ENCODE measurements around the gene LRIT1. TPM values are rescaled to one million over a fixed set of nuclear protein-coding genes. Genes with fewer than 3 reads are reported as not detected.

Gene LRIT1
- total RNA-seq, 2 experiments from 2014 or later: not detected

DNA sequence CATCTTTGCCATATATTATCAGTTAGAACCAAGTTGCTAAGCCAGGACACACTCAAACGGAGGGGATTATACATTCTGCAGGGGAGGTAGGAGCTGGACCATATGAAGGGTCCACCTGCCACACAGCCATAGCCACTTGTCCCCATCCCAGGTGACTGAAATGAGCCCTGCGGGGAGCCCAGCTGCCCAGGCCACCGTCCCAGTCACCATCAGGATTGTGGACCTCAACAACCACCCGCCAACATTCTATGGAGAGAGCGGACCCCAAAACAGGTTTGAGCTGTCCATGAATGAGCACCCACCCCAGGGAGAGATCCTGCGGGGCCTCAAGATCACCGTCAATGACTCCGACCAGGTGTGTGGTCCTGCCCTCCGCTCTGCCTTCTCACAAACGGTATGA, 33.3 kb downstream of the LRIT1 start:
- POLR2A ChIA-PET: no interaction called here
- H3K27ac ChIP-seq (ENCODE audit: low read depth in 1 of 2, low read length in 2 of 2): no peak overlapping the region
- no peaks in the 10 kb centered on the region for H3K4me1 ChIP-seq (ENCODE audit: insufficient read depth, low read length)
- H3K27me3 ChIP-seq (ENCODE audit: control insufficient read depth in 1 of 2, insufficient read depth in 2 of 2, low read length in 2 of 2): peaks cover 0 to 2% of the 10 kb centered on the region in 2 experiments
- Mint-ChIP-seq H3K27me3 (peaks cover 15% of the 10 kb centered on the region), H3K4me1 (ENCODE audit: low read depth) (no peaks in the 10 kb centered on the region), H3K36me3 (ENCODE audit: low read depth) (no peaks in the 10 kb centered on the region), H3K4me3 (no peak overlapping the region), H3K9me3 (no peaks in the 10 kb centered on the region), H3K27ac (no peak overlapping the region)
- H3K4me3 ChIP-seq (ENCODE audit: low read length): no peak overlapping the region
- intact Hi-C loops (cut with DNase I, micrococcal nuclease): no loop called here
- ATAC-seq (ENCODE audit: poor library complexity) (no peak), DNase-seq (no peak)
- TF ChIP-seq, protein P1, sequence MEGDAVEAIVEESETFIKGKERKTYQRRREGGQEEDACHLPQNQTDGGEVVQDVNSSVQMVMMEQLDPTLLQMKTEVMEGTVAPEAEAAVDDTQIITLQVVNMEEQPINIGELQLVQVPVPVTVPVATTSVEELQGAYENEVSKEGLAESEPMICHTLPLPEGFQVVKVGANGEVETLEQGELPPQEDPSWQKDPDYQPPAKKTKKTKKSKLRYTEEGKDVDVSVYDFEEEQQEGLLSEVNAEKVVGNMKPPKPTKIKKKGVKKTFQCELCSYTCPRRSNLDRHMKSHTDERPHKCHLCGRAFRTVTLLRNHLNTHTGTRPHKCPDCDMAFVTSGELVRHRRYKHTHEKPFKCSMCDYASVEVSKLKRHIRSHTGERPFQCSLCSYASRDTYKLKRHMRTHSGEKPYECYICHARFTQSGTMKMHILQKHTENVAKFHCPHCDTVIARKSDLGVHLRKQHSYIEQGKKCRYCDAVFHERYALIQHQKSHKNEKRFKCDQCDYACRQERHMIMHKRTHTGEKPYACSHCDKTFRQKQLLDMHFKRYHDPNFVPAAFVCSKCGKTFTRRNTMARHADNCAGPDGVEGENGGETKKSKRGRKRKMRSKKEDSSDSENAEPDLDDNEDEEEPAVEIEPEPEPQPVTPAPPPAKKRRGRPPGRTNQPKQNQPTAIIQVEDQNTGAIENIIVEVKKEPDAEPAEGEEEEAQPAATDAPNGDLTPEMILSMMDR (IDR thresholded peaks at IDR 0.05): no peak
- H3K9me3 ChIP-seq (ENCODE audit: control insufficient read depth in 1 of 2, insufficient read depth in 1 of 2, low read length in 2 of 2): no peaks in the 10 kb centered on the region
- CTCF ChIA-PET: no interaction called here
- H3K36me3 ChIP-seq (ENCODE audit: insufficient read depth, low read length): no peaks in the 10 kb centered on the region

DNA sequence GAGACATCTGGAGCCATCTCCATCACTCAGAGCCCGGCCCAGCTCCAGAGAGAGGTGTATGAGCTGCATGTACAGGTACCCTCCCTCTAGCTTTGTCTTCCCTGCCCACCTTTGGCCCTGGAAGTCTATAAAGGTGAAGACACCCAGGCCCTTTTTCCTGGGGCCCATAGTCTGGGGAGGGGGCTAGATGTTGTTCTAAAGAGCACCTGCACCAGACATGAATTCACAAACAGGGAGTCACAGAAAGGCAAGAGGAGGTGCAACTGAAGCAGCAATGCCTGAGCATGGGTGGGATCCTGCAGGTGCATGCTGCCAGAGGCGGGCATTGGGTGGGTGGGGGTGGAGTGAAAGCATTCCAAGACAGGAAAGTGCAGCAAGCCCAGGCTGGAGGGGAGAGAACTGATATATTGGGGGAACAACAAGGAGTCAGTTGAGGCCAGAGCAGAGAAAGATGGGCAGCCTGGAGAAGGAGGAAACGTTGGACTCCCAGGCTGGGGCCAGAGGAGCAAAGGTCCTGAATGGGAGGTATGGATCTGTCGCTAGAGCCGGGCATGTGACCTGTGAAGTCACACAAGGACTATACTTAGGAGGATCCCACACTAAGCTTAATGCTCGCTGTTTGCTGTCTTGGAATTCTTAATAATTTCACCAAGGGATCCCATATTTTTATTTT, 35.4 kb downstream of the LRIT1 start:
- no peaks in the 10 kb centered on the region for H3K9me3 ChIP-seq (ENCODE audit: control insufficient read depth in 1 of 2, insufficient read depth in 1 of 2, low read length in 2 of 2)
- H3K4me3 Mint-ChIP-seq: no peak overlapping the region
- no peaks in the 10 kb centered on the region for H3K4me1 Mint-ChIP-seq (ENCODE audit: low read depth)
- DNase-seq: no peak
- H3K36me3 Mint-ChIP-seq (ENCODE audit: low read depth): no peaks in the 10 kb centered on the region
- H3K9me3 Mint-ChIP-seq: no peaks in the 10 kb centered on the region
- intact Hi-C loops (cut with DNase I, micrococcal nuclease): loop anchor here (1.0 kb wide), 2 partner anchors 58 to 61 kb away; no protein-coding TSS in a partner anchor
- ChIA-PET CTCF (interaction anchor here (1.0 kb wide), 1 partner anchor 57 kb away, joined by 3 read pairs; no protein-coding TSS in a partner anchor), POLR2A (no interaction called here)
- H3K4me1 ChIP-seq (ENCODE audit: insufficient read depth, low read length): no peaks in the 10 kb centered on the region
- no peaks in the 10 kb centered on the region for H3K36me3 ChIP-seq (ENCODE audit: insufficient read depth, low read length)
- no peak overlapping the region for H3K4me3 ChIP-seq (ENCODE audit: low read length)
- H3K27me3 ChIP-seq (ENCODE audit: control insufficient read depth in 1 of 2, insufficient read depth in 2 of 2, low read length in 2 of 2): peaks cover 0 to 2% of the 10 kb centered on the region in 2 experiments
- TF ChIP-seq, protein P1 (IDR thresholded peaks at IDR 0.05): no peak
- H3K27ac ChIP-seq (ENCODE audit: low read depth in 1 of 2, low read length in 2 of 2): no peak overlapping the region
- no peak overlapping the region for H3K27ac Mint-ChIP-seq
- ATAC-seq (ENCODE audit: poor library complexity): no peak
- peaks cover 15% of the 10 kb centered on the region for H3K27me3 Mint-ChIP-seq

DNA sequence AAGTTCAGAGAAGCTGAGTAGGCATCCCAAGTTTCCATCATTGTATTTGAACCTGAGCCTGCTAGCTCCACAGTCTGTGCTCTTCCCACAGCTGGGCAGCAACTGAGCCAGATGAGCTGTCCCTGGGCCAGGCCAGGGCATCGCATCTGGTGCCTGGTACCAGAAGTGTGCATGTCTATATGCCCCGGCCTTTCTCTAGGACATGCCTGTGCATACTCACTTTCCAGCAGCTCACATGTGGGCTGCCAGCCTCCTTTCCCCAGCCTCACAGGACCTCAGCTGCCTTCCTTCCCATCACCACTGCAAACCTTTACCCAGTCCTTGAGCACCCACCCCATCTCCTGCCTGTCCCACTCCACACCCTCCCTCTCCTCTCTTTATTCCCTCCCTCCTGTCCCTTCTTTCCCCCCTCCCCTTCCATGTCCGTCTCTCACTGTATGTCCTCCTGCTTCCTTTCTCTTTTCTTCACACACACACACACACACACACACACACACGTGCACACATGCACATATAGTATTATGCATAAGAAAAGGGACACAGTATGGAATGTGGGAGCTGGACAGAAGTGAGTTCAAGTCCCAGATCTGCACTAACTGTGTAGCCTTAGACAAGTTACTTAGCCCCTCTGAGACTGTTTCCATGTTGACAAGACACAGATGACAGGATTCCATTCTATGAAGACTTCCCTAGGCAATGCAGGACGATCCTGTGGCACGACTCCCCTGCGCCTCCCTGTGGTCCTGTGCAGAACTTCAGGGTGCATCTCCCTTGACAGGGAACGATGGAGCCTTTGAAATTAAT, 36.1 kb downstream of the LRIT1 start:
- H3K4me3 ChIP-seq (ENCODE audit: low read length): no peak overlapping the region
- H3K27me3 ChIP-seq (ENCODE audit: control insufficient read depth in 1 of 2, insufficient read depth in 2 of 2, low read length in 2 of 2): no peaks in the 10 kb centered on the region
- H3K27ac ChIP-seq (ENCODE audit: low read depth in 1 of 2, low read length in 2 of 2): no peak overlapping the region
- Mint-ChIP-seq H3K9me3 (no peaks in the 10 kb centered on the region), H3K27me3 (peaks cover 15% of the 10 kb centered on the region), H3K27ac (no peak overlapping the region), H3K4me3 (no peak overlapping the region), H3K36me3 (ENCODE audit: low read depth) (no peaks in the 10 kb centered on the region), H3K4me1 (ENCODE audit: low read depth) (no peaks in the 10 kb centered on the region)
- ATAC-seq (ENCODE audit: poor library complexity): peak; percentile 92
- TF ChIP-seq, protein P1 (IDR thresholded peaks at IDR 0.05): peak; percentile 70
- H3K4me1 ChIP-seq (ENCODE audit: insufficient read depth, low read length): no peaks in the 10 kb centered on the region
- intact Hi-C loops (cut with DNase I, micrococcal nuclease): loop anchor here (1.0 kb wide), 2 partner anchors 57 to 60 kb away; no protein-coding TSS in a partner anchor
- no peaks in the 10 kb centered on the region for H3K9me3 ChIP-seq (ENCODE audit: control insufficient read depth in 1 of 2, insufficient read depth in 1 of 2, low read length in 2 of 2)
- no peaks in the 10 kb centered on the region for H3K36me3 ChIP-seq (ENCODE audit: insufficient read depth, low read length)
- CTCF ChIA-PET: interaction anchor here (1.0 kb wide), 1 partner anchor 57 kb away, joined by 3 read pairs; no protein-coding TSS in a partner anchor
- DNase-seq: peak; percentile 49 to 76 (median 59)
- POLR2A ChIA-PET: no interaction called here

Measured in CD4-positive, alpha-beta T cell (primary cell).